GM12864 (cell line): Measurements from ENCODE around the gene YRDC.

Experiments
- DNase-seq: peaks from one replicate; pipeline ENCODE4 v3.0.0-alpha.2; 2011; ENCODE audit warnings: low read depth
- H3K4me3 ChIP-seq: 2 replicates; pipeline ENCODE4 v1.5.1; 2011; ENCODE audit warnings: mild to moderate bottlenecking, low read depth, low read length, control low read depth
- TF ChIP-seq, protein P1 (sequence below): IDR thresholded peaks from 2 replicates; pipeline ENCODE4 v1.5.1; 2011; ENCODE audit warnings: low read depth, mild to moderate bottlenecking, moderate library complexity, low read length, control low read depth, inconsistent platforms; ENCODE audit errors: missing control alignments

The YRDC gene

DNA sequence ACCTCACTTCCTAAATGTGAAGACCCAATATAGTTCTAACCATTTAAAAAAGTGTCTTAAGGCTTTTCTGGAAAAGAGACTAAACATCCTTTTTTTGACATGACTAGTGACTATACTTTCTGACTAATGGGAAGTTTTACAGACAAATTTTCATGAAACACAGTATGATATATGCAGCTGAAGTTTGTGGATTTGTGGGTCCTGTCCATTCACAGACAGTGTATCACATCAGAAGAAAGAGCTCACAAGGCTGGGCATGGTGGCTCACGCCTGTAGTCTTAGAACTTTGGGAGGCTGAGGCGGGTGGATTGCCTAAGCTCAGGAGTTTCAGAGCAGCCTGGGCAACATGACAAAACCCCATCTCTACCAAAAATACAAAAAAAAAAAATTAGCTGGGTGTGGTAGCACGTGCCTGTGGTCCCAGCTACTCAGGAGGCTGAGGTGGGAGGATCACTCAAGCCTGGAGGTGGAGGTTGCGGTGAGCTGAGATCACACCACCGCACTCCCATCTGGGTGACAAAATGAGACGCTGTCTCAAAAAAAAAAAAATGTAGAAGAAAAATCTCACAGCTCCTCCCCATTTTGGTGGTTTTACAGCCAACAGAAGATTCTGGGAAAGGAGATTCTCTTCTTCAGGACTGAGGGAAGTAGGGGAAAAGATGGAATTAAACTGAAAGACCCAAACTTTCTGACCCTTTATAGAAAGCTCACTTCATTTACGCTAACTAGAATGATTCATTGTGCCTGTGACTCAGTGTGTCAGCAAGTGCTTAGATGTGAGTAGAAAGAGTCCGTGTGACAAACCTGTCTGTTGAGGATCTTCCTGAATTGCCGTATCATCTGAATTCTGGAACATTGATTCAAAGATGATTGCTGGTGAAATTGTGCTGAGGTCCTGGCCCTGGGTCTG lies 15.2 kb upstream of the YRDC start:
- H3K4me3 ChIP-seq = no peak overlapping the region
- no peak for DNase-seq
- TF ChIP-seq, protein P1, sequence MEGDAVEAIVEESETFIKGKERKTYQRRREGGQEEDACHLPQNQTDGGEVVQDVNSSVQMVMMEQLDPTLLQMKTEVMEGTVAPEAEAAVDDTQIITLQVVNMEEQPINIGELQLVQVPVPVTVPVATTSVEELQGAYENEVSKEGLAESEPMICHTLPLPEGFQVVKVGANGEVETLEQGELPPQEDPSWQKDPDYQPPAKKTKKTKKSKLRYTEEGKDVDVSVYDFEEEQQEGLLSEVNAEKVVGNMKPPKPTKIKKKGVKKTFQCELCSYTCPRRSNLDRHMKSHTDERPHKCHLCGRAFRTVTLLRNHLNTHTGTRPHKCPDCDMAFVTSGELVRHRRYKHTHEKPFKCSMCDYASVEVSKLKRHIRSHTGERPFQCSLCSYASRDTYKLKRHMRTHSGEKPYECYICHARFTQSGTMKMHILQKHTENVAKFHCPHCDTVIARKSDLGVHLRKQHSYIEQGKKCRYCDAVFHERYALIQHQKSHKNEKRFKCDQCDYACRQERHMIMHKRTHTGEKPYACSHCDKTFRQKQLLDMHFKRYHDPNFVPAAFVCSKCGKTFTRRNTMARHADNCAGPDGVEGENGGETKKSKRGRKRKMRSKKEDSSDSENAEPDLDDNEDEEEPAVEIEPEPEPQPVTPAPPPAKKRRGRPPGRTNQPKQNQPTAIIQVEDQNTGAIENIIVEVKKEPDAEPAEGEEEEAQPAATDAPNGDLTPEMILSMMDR = no peak

DNA sequence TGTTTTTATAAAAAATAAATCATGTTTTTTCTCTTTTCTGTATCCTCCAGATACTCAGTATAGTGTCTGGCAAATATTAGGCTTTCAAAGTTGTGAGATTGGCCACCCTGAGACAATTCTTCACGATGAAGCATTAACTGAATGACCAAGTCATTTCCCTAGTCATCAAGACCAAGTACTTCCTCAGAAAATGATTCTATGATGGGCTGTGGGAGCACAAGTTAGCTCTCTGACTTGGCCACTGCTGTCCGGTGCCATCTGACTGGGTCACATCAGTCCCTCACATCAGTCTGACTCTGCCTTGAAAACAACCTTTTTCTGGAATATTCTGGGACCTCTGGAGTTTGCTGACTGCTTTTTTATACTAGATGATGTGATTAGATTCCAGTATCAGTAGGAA lies 13.5 kb upstream of the YRDC start:
- no peak overlapping the region for H3K4me3 ChIP-seq
- DNase-seq = no peak
- TF ChIP-seq, protein P1 = no peak

GRCh38 chr1:37817481-37817880 lies 9.5 kb upstream of the YRDC start:
- no peak overlapping the region for H3K4me3 ChIP-seq
- TF ChIP-seq, protein P1 = peak; percentile 6
- DNase-seq = no peak

- H3K4me3 ChIP-seq = no peak overlapping the region
- DNase-seq = no peak
- TF ChIP-seq, protein P1 = no peak
Observed at GRCh38 chr1:37814252-37814651, 6.2 kb upstream of the YRDC start.

GRCh38 chr1:37813529-37814145 lies 5.6 kb upstream of the YRDC start:
- TF ChIP-seq, protein P1 = no peak
- no peak overlapping the region for H3K4me3 ChIP-seq
- no peak for DNase-seq

DNA sequence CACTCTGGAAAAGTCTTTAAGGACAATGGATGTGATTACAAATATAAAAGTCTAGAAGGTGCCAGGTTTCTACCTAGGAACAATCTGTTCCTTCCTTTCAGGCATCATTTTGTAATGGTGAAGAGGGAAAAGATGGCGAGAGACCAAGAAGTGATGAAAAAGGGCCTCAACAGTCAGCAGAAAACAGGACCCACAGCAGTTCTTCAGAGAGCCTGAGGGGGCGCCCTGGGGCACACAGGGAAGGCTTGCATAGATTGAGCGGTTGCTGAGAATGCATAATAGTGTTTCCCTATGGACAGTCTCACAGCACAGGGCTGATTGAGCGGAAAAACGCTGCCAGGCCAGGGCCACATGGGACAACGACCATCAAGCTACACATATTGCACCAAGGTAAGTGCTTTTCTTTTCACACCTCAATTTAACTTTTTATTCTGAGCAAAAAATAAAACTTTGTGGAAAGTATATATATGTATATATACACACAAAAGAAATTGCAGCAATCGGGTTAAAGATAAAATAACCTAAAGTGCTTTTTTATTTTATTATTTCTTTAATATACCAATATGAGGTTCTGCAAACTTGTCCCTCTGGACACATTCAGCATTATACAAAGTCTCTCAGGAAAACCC lies 3.1 kb upstream of the YRDC start:
- TF ChIP-seq, protein P1 = peak; percentile 97
- peak; percentile 44 for DNase-seq
- no peak overlapping the region for H3K4me3 ChIP-seq
